Measurements from ENCODE around the gene SECISBP2.

GRCh38 chr9:89361031-89361430 lies 42.7 kb downstream of the SECISBP2 start:
- no peak for TF ChIP-seq ZBTB7A (IDR thresholded peaks at IDR 0.05; ENCODE audit: low read depth)
- TF ChIP-seq REST (IDR thresholded peaks at IDR 0.05; ENCODE audit: low read depth), result no peak
- TF ChIP-seq EGR1 (IDR thresholded peaks at IDR 0.05), result no peak
- no peak for TF ChIP-seq NFIC (IDR thresholded peaks at IDR 0.05)
- TF ChIP-seq TAF1 (IDR thresholded peaks at IDR 0.05; ENCODE audit: low read depth), result no peak
- no peak for TF ChIP-seq CREB1 (IDR thresholded peaks at IDR 0.05; ENCODE audit: low read depth)
- no peak for TF ChIP-seq CEBPB (IDR thresholded peaks at IDR 0.05)
- TF ChIP-seq YY1 (IDR thresholded peaks at IDR 0.05; ENCODE audit: low read depth), result no peak
- TF ChIP-seq TEAD4 (IDR thresholded peaks at IDR 0.05), result no peak
- TF ChIP-seq RAD21 (IDR thresholded peaks at IDR 0.05; ENCODE audit: low read depth), result no peak
- TF ChIP-seq MAX (IDR thresholded peaks at IDR 0.05), result no peak
- no peak for TF ChIP-seq USF1 (IDR thresholded peaks at IDR 0.05)

All from Ishikawa (cell line).